Renal cortical epithelial cell (primary cell): ENCODE data around the gene TMEM221. TPM values are rescaled to one million over a fixed set of nuclear protein-coding genes. Genes with fewer than 3 reads are reported as not detected.

Source experiments
- DNase-seq: peaks from one replicate; pipeline ENCODE4 v3.0.0-alpha.2; 2011; ENCODE audit warnings: low read depth
- total RNA-seq: library from RNA; depleted of rRNA; stranded (reverse); fragments of >200 nt; gene quantifications from 2 replicates; pipeline ENCODE4 v1.2.3, GENCODE V29; 2014

Gene TMEM221
- total RNA-seq, 1 donor from 2014 or later = 0.30 TPM

- DNase-seq = peak; percentile 69
Observed at GRCh38 chr19:17441241-17442021, 7.0 kb downstream of the TMEM221 start.

GRCh38 chr19:17436874-17437267 lies 11.6 kb downstream of the TMEM221 start:
- no peak for DNase-seq

DNA sequence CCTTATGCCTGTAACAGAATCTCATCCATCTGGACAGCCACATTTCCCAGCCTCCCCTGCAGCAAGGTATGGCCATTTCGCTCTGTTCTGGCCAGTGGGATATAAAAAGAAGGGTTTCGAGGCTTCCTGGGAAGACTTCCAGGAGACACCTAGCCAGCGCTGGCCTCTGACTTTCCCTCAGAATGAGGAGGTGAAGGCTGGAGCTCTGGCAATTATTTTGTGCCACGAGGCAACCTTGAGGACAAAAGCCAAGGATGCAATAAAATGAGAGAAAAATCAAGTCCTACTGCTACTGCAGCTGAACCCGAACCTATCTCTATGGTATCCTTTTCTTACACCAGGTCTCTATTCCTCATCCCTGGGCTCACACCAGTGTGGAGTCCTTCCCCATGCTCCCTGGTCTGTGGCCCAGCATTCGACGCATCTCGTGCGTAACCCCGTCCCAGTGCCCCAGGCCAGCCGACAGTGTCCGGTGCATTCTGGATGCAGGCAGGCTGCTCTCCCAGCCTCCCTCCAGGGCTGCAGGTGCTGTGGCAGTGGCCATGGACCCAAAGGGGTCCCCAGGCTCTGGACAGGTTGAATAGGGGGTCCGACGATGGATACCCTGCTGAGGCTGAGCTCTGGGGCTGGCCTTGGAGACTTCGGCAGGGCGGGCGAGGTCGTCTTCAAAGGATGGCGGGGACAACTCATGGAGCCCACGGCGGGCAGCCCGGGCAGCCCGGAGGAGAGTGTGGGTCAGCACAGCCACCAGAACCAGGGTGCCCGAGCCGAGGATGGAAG lies 12.2 kb downstream of the TMEM221 start:
- DNase-seq = no peak

DNA sequence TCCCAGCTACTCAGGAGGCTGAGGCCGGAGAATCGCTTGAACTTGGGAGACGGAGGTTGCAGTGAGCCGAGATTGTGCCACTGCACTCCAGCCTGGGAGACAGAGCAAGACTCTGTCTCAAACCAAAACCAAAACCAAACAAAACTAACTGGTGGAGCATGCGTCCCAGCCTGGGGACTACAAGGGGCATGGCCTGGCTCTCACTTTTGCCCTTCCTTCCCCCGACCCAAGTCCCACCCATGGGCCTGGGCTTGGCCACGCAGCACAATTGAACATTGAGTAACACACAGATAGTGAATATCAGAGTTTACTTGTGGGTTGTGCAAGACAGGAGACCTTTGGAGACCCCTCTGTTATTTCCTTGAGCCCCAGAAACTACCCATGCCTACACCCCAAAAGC lies 13.2 kb downstream of the TMEM221 start:
- DNase-seq = no peak

- DNase-seq = no peak
Observed at GRCh38 chr19:17431417-17431816, 17.1 kb downstream of the TMEM221 start.

DNA sequence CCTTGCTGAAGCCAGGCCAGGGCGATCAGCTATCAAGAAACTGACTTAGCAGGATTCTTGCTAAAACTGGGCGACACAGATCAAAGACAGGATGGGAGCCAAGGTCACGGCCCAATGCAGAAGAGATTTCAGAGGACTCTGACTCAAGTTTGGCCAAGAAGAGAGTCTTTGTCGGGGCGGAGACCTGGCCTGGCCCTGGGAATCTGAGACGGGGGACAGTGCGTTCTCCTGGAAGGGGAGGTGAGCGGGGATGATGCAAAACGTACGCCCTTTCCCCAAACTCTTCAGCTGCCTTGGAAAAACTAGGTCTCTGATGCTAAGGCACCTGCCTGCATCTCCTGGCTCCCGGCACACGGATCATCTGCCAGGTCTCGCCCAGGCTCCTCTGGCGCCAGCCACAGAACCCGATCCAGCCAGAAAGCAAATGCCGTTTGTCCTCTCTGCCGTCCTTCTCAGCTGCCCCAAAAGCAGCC lies 18.8 kb downstream of the TMEM221 start:
- DNase-seq = no peak

DNA sequence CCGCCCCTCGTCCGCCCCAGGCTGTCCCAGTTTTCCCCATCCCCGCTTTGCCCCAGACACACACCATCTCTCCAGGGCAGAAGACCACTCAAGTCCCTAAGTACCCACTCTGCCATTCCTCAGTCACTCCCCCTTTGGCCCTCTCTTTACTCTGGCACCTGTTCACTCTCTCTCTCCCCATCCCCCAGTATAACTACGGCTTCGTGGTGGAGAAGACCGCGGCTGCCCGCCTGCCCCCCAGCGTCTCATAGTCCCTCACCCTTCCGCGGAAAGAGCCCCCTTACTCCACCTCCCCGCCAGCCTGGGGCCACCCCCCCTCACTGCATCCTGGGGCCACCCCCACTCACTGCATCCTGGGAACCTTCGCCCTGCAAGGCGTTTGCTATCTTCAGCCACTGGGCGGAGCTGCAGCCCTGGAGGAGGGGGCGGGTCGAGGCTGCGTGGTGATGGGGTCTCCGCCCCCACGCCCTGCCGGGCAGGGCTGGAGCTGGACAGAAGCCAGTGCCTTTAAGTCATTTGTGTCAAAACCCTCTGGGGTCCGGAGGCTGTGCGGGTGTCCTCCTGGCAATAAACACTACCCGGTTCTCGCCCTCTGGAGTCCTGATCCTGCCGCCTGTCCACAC lies 23.6 kb downstream of the TMEM221 start:
- DNase-seq = no peak

- no peak for DNase-seq
Observed at GRCh38 chr19:17423429-17424208, 24.8 kb downstream of the TMEM221 start.

GRCh38 chr19:17421942-17422341 lies 26.5 kb downstream of the TMEM221 start:
- DNase-seq = no peak

DNA sequence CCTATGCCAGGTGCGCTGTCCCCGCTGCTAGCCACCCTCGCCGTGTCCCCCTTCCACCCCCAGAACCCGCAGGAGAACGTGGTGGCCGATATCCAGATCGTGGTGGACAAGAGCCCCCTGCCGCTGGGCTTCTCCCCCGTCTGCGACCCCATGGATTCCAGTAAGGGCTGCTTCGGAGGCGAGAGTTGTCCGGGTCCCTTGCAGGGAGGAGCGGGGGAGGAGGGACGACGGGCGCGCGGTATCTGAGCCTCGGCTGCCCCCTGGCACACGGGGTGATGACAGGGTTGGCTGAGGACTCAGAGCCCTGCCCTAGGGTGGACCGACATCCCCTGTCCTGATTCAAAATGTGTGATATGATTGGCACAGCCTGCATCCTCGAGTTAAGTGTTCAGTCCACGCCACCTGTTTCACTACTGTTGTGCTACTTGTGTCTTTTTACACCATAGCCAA lies 28.0 kb downstream of the TMEM221 start:
- DNase-seq = no peak

- peak; percentile 99 for DNase-seq
Observed at GRCh38 chr19:17419621-17420474, 28.6 kb downstream of the TMEM221 start, which contains the start of gene MVB12A. MVB12A (plus strand) TSS chr19:17420047; CDS start chr19:17420136, 89 bp downstream.

DNA sequence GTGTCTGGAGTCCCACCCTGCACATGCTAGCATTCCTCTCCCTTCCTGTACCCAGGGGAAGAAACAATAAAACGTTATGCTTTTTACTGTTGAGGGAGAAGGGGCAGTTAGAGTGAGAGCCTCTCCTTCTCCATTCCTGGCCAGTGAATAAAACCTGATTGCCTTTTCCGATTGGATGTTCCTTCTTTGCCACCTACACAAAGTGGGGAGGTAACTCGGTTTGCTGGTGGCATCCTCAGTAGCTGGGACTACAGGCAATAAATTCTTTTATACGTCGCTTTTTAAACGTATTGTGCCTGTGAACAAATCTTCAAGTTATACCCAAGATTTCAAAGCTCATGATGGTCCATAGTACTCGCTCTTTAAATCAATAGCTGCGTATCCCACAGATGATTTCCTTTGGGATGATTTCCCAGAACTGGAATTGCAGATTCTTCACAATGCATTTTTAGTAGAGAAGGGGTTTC lies 29.3 kb downstream of the TMEM221 start:
- DNase-seq = peak; percentile 28

DNA sequence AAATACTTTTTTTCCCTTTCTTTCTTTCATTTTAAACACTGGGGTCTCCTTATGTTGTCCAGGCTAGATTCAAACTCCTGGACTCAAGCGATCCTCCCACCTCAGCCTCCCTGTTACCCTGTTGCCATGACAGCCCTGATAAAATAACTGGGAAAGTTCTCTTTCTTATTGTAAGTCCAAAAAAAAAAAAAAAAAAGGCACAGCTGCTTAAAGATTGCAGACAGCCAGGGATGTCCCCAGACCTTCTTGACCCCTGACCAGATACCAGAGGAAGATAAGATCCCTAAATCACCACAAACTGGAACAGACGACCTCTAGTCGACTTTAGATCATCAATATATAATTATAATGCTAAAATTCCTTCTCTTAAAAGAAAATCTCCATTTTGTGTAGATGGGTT lies 29.8 kb downstream of the TMEM221 start:
- no peak for DNase-seq

DNA sequence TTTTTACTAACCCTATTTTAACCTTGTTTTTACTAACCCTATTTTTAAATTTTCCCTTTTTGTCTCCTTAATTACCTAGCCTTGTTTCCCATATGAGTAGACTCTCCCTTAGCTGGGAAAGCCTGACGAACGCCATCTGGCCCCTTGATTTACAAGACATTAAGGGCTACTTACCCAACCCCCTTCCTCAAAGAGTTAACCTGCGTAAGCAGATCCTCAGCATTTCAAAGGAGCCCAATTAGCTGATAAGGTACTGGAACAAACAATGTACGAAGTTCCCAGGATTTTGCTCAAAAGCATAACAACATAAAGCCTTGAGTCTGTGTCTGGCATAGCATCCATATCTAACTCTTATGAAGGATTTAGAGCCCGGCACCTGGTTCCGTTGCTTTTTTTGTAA lies 33.3 kb downstream of the TMEM221 start:
- no peak for DNase-seq

DNA sequence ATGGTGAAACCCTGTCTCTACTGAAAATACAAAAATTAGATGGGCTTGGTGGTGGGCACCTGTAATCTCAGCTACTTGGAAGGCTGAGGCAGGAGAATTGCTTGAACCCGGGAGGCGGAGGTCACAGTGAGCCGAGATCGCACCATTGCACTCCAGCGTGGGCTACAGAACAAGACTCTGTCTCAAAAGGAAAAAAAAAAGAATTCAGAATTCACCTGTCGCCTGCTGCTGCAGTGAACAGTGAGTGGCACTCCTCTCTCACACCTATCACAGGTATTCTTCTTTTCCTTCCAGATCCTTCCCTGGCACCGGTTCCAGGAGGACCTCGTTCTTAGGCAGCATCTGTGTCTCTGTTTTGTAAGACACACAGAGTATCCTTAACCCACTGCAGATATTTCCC lies 34.4 kb downstream of the TMEM221 start:
- no peak for DNase-seq

DNA sequence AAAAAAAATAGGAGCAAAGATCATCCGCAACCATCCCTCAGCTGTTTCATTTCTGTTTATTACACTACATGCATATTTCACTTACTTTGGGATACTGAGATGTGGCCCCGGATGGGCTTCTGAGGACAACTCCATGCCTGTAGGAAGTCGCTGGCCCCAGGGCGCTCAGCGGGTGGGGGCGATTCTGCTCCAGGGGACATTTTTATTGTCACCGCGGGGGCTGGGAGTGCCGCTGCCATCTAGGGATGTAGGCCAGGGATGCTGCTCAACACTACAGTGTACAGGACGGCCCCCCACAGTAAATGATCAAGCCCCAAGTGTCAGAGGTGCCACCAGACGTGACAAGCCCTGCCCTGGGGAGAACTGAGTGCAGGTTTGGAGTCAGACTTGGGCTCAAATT lies 36.7 kb downstream of the TMEM221 start:
- no peak for DNase-seq

GRCh38 chr19:17409990-17410389 lies 38.5 kb downstream of the TMEM221 start:
- DNase-seq = no peak

- DNase-seq = no peak
Observed at GRCh38 chr19:17406887-17407196, 41.6 kb downstream of the TMEM221 start.

GRCh38 chr19:17406046-17406886 lies 42.2 kb downstream of the TMEM221 start:
- DNase-seq = peak; percentile 58
